GM21825 (cell line): ENCODE results near the gene GPR162.

Source experiments
- ATAC-seq: cut with Tn5 transposase; IDR thresholded peaks from one replicate; pipeline ENCODE4 v1.9.1; 2021; ENCODE audit warnings: mild to moderate bottlenecking, moderate library complexity; ENCODE audit not compliant: unreplicated experiment

The GPR162 gene

DNA sequence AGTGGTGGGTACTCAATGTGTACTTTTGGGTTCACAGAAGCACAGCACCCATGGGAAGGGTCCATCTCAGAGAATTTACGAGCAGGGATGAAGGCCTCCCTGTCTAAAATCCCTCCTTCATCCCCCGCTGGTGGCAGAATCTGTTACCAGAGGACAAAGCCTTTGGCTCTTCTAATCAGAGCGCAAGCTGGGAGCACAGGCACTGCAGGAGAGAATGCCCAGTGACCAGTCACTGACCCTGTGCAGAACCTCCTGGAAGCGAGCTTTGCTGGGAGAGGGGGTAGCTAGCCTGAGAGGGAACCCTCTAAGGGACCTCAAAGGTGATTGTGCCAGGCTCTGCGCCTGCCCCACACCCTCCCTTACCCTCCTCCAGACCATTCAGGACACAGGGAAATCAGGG lies 1.5 kb upstream of the GPR162 start:
- no peak for ATAC-seq

DNA sequence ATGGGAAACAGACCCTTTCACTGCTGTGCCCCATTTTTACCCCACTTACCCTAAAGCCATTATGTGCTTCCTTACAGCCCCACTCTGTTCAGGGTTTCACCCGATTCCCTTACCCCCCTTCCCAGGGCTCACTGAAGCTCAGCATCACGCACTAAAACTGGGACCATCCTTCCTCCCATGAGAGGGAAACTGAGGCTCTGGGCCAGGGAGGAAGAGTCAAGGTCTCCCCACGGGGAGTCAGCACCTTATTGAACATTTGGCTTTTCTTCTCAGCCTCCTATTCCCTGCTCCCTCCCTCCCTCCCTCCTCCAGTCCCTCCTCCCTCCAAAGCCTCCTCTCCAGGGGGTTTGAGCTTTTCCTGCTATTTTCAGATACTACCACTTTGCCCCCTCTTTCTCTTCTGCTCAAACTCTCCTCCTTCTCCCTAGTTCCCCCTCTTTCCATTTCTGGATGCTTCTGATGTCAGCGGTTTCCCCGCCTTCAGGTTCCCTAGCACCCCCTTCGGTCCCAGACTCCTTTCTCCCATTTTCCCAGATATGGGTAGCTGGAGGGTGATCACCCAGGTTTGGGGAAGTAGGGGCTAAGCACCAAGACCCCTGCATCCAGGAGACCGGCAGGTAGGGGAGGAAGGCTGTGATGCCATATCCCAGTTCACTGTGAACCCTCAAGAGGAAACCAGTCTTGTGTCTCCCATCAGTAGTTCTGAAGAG lies 960 bp downstream of the GPR162 start:
- no peak for ATAC-seq

DNA sequence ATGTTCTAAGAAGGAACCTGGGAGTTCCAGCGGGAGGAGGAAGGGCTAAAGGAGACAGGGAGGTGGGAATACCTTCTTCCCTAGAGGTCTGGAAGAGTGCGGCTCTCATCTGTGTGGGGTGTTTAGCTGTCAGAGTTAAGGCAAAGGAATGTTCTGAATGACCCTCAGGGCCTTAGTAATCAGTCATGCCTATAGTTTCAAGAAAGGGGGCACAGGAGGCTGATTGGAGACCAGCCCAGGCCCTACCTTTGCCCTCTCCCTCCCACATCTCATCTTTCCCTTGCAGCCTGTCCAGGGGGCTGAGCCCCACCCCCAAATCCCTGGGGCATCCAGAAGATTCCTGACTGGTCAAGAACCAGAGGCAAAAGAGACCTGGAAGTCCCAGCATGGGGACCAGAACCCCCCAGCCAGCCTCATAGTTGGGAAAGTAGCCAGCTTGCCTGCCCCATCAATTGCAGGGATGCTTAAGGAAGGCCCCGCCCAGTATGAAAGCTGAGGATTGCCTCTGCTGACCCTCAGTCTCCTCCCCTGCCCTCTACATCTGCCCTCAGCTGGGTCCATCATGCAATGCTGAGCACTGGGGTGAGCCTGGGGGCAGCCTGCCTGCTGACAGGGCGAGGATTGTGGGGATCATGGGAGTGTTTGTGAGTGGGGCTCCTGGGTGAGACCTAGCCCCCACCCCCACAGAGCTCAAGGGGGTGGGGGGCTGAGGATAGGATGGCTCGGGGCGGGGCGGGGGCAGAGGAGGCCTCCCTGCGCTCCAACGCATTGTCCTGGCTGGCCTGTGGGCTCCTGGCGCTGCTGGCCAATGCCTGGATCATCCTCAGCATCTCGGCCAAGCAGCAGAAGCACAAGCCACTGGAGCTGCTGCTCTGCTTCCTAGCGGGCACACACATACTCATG lies 1.8 kb downstream of the GPR162 start:
- ATAC-seq = no peak

DNA sequence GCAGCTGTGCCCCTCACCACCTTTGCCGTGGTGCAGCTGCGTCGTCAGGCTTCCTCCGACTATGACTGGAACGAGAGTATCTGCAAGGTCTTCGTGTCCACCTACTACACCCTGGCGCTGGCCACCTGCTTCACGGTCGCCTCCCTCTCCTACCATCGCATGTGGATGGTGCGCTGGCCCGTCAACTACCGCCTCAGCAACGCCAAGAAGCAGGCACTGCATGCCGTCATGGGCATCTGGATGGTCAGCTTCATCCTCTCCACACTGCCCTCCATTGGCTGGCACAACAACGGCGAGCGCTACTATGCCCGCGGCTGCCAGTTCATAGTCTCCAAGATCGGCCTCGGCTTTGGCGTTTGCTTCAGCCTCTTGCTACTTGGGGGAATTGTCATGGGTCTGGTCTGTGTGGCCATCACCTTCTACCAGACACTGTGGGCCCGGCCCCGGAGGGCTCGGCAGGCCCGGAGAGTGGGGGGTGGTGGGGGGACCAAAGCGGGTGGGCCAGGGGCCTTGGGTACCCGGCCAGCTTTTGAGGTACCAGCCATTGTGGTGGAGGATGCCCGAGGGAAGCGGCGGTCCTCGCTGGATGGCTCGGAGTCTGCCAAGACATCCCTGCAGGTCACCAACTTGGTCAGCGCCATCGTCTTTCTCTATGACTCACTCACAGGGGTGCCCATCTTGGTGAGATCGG lies 2.6 kb downstream of the GPR162 start:
- no peak for ATAC-seq

DNA sequence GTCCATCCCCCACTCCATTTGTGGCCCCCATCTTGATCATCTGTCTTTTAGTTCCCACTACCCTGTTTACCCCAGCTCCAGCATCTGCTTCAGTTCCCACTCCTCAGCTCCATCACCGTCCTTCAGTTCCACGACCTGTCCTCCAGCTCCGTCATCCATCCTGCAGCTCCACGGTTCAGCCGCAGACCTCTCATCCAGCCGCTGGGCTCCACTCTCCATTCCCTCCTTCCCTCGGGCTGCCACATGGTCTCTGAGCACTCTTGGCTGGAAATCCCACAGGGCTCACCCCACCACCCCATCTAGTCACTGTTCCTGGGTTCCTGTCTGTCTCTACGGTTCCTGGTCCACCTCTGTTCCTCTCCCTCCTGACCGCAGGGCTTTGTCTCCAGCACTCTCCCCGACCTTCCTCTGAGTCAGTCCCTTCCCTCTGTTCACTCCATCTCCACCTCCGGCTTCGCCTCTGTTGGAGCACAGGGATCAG lies 3.3 kb downstream of the GPR162 start:
- ATAC-seq = no peak

DNA sequence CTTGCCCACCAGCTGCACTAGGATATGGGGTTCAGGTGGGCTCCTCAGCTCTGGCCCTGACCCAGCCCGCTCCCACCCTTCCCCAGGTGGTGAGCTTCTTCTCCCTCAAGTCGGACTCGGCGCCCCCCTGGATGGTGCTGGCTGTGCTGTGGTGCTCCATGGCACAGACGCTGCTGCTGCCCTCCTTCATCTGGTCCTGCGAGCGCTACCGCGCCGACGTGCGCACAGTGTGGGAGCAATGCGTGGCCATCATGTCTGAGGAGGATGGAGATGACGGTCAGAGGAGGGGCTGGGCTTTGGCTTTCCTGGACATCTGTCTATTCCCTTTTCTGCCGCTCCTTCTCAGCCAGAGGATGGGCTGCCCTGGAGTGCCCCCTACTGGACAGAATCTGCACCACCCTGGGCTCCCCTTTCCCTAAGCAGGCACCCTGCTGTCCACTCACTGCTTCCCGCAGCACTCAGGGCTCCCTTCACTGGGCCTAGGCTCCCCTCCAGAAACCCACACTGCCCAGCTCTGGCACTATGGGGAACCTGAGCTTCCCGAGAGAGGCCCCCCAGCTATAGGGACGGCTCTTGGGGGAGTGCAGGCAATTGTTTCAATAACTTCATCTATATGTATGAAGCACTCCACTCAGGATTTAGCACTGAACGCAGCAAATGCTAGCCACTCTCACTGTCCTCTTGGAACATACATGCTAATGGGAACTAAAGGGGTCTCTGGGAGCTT lies 3.9 kb downstream of the GPR162 start:
- ATAC-seq = no peak

DNA sequence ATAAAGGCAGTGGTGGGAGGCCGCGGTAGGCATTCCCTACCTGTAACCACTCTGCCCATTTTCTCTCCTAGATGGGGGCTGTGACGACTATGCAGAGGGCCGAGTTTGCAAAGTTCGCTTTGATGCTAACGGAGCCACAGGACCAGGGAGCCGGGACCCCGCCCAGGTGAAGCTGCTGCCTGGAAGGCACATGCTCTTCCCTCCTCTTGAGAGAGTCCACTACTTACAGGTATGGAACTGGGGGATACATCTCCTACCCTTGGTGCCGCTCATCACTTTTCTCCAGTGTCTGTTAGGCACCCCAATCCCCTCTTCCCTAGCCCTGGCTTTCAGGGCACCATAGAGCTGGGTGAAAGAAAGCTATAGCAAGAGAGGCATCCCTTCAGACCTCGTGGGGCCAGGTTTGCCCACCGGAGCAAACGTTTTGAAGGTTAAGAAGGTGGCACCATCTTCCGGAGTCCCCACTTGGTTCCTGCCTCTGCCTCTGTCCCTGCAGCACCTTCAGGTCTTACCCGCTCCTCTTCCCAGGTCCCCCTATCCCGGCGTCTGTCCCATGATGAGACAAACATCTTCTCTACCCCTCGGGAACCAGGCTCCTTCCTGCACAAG lies 4.6 kb downstream of the GPR162 start:
- ATAC-seq = no peak

DNA sequence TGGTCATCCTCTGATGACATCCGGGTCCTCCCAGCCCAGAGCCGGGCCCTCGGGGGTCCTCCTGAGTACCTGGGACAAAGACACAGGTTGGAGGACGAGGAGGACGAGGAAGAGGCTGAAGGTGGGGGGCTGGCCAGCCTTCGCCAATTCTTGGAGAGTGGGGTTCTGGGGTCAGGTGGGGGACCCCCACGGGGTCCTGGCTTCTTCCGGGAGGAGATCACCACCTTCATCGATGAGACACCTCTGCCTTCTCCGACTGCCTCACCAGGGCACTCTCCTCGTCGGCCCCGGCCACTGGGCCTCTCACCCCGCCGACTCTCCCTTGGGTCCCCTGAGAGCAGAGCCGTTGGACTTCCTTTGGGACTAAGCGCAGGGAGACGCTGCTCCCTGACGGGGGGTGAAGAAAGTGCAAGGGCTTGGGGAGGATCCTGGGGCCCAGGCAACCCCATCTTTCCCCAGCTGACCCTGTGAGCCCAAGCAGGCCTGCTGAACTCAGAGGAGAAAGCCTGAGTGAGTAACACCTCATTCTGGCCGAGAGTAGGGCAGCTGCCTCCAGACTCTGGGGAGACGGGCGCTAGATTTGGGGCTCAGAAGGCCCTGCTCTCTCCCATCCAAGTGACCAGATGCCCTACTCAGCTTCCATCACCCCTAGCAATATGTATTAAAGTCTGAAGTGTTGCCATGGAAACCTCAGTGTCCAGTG lies 5.3 kb downstream of the GPR162 start:
- ATAC-seq = no peak

DNA sequence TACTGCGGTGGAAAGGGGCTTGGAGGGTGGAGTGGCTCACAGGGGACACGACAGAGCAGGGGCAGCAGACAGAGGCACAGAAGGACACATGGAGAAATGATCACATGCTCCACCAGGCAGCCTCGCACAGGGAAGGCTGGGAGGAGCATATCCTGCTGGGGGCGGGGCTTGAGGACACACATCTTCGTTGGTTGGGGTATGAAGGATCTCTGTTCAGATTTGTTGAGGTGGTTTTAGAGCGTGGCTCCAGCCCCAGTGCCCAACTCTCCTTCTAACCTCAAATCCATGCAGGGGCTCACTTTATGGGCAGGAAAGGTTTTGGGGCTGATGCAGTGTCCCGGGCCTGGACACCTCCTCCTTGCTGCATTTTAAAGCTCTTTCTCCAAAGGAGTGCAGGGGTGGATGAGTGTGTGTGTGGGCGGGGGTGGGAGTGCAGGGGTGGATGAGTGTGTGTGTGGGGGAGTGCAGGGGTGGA lies 5.9 kb downstream of the GPR162 start:
- no peak for ATAC-seq

DNA sequence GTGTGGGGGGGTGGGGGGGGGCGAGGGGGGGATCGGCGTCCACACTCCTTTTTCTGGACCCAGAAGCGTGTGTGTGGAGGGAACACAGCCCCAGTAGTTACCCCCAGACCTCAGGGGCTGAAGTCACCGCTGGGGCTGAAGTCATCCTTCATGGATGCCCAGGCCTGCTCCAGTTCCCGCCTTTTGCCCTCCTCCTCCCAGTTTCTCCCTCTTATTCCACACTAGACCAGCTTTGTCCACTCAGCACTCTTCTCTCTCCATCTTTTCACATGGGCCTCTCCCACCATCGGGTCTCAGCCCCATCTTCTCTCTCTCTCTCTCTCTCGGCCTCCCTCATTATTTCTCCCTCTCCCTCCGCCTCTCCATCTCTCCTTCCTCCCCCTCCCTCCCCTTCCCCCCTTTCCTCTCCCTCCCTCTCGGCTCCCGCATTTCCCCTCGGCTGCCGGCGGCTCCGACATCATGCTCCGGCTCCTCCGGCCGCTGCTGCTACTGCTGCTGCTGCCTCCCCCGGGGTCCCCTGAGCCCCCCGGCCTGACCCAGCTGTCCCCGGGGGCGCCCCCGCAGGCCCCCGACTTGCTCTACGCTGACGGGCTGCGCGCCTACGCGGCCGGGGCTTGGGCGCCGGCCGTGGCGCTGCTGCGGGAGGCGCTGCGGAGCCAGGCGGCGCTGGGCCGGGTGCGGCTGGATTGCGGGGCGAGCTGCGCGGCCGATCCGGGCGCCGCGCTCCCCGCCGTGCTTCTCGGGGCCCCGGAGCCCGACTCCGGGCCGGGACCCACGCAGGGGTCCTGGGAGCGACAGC lies 6.6 kb downstream of the GPR162 start, which contains the start of gene P3H3:
TSS of gene P3H3 (plus strand) at position 426 of the 799 bp plus-strand sequence. CDS start at position 460, 34 bp downstream.
- ATAC-seq = no peak

DNA sequence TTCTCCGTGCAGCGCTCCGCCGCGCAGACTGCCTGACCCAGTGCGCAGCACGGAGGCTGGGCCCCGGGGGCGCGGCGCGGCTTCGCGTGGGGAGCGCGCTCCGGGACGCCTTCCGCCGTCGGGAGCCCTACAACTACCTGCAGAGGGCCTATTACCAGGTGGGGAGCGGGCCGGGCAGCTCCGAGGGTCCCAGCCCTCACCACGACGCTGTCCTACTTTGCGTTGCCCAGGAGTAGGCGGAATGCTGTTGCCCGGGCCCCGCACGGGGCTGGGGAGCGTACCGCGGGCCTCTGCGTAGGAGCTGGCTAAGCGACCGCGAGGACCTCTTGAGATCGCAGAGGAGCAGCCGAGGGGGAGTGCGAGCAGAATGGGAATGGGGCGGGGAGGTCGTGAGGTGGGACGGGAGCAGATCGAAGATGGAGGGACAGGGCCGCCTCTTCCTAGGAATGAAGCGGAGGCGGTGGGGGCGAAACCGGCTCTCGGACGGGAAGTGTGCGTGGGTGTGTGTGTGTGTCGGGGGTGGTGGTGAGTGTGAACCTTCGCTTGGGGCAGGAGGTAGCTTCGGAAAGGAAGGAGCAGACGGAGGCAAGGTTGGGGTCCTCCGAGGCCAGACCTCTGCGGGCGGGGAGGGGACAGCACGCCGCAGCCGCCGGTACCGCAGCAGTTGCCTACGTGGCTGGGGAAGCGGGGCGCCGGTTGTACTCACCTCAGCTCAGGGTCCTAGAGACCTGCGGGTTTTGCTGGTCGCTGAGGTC lies 7.3 kb downstream of the GPR162 start:
- ATAC-seq = no peak

DNA sequence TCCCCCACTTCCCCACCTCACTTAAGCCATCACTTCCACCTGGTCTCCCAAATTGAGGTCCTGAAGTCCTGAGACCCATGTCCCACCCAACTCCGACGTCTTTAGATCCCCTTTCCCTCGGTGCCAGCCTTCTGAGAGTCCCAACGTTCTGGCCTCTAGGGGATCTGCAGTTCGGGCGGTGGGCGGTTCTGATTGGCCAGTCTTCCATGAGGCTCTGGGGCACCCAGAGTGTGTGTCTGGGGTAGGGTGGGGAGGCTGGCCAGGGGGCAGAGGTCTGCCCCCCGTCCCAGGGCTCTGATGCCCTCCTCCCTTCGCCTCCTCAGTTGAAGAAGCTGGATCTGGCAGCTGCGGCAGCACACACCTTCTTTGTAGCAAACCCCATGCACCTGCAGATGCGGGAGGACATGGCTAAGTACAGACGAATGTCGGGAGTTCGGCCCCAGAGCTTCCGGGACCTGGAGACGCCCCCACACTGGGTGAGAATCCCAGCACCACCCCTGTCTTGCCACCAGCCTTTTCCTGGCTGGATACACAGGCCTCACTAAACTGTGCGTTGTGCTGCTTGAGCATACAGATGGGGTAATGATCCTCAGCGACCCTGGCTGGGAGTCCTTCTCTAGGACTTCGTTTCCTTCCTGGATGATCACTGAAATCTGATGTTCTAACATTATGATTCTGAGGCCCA lies 8.1 kb downstream of the GPR162 start:
- no peak for ATAC-seq

DNA sequence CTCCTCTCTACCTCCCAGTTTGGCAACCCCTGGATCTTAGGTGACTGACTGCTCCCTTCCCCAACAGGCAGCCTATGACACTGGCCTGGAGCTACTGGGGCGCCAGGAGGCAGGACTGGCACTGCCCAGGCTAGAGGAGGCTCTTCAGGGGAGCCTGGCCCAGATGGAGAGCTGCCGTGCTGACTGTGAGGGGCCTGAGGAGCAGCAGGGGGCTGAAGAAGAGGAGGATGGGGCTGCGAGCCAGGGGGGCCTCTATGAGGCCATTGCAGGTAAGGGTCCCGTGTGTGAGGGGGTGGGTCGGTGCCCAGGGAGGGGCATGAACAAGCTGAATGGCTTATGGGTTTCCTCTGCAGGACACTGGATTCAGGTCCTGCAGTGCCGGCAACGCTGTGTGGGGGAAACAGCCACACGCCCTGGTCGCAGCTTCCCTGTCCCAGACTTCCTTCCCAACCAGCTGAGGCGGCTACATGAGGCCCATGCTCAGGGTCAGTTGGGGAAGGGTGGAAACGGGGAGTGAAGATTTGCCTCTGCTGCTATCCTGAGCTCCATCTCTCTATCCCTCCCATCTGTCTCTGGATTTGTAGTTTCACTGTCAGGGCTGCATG lies 8.8 kb downstream of the GPR162 start:
- no peak for ATAC-seq

DNA sequence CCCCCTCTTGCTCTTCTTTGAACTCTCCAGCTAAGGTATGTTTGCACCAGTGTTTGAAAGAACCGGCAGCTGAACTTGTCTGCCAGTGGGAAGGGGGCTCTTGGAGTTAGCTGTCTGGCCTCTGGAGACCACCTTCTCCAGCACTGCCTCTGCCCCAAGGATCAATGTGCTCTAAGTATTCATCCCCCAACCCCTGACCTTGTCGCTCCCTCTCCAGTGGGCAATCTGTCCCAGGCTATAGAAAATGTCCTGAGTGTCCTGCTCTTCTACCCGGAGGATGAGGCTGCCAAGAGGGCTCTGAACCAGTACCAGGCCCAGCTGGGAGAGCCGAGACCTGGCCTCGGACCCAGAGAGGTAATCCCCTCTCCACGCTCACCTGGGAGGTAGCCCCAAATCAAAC lies 9.4 kb downstream of the GPR162 start:
- no peak for ATAC-seq

DNA sequence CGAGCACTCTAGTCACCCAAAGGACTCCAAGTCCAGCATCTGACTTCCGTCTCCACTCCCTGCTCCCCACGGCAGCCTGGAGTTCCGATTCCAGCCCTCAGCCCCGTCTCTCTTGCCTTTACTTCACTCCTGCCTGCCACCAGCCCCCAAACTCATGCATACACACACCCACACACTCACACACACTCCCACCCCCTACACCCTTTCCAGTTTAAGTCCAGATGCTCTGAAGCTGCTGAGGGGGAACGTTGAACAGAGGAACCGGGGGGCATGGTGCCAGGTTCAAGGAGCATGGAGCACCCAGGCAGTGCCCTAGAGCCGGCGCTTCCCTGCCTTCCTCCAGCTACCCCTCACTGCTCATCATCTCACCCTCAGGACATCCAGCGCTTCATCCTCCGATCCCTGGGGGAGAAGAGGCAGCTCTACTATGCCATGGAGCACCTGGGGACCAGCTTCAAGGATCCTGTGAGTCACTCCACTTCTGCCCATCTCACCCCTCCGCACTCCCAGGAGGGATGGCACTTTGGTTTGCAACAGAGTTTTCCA lies 9.9 kb downstream of the GPR162 start:
- ATAC-seq = no peak

DNA sequence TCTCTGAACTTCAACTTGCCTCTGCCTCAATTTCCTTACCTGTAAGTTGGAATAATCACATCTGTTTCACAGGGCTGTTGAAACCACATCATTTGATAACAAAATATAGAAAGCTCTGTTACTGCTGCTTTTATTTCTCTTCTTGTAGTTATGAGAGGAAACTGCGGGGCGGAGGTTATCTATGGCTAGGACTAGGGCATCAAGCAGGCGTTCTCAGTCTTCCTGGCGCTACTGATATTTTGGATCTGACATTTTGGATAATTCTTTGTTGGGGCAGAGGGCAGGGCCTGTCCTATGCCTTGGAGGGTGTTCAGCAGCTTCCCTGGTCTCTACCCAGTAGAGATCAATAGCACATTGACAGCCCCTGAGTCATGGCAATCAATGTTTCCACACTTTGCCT lies 10.5 kb downstream of the GPR162 start:
- ATAC-seq = no peak
